Measurements from ENCODE around the gene RNASE1.
"Not testable (repeated sequence)": the region's sequence is repeated elsewhere in the genome, so short reads cannot be mapped to it uniquely, and the experiment has no call there.

RNASE1 gene

DNA sequence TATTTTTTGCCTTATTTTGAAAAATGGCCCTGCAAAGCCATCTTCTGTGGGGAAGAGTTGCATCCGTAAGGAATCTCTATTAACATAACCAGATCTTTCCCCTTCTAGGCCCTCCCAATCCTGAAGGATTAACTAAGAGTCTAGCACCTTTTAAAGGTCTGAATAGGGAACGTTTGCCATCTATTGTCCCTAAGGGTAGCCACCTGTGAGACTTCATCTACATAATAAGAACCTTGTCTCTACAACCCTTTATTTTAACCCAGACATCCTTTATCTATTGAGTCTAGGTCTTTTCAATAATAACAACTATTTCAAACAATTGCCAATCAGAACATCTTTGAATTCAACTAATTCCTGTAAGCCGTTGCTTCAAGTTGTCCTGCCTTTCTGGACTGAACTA lies 30.0 kb downstream of the RNASE1 start:
- Histone ChIP-seq H3K9me3 (ENCODE audit: control insufficient read depth in 2 of 2, low read length in 2 of 2) (no peaks in the 10 kb centered on the region), H3K27ac (ENCODE audit: low read length) (no peak overlapping the region), H3K4me1 (ENCODE audit: control insufficient read depth, insufficient read depth, low read length) (no peaks in the 10 kb centered on the region), H3K27me3 (ENCODE audit: control insufficient read depth in 1 of 2, insufficient read depth in 2 of 2, low read length in 2 of 2) (peaks cover 0 to 2% of the 10 kb centered on the region in 2 donors), H3K36me3 (ENCODE audit: control insufficient read depth in 2 of 2, insufficient read depth in 2 of 2, low read length in 2 of 2) (no peaks in the 10 kb centered on the region), H3K9ac (ENCODE audit: low read length in 2 of 2) (no peak overlapping the region), H3K4me3 (ENCODE audit: low read length in 2 of 2) (no peak overlapping the region)

DNA sequence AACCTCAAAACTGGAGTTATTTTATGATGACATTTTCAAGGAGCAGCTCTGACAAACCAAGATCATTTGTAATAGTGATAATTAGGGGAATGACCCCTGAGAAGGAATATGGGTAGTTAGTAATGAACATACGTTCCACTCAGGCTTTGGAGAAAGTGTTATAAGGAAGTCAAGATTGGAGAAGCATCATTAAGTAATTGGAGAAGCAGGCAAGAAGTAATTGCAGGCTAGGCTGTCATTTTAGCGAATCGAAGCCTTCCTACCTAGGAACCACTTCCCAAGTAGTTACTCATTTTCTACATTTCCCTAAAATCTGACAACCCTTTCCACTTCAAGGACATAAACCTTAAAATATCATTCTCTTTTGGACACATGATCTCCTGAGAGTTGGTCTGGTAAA lies 33.2 kb downstream of the RNASE1 start:
- H3K36me3 ChIP-seq (ENCODE audit: control insufficient read depth in 2 of 2, insufficient read depth in 2 of 2, low read length in 2 of 2), result no peaks in the 10 kb centered on the region
- H3K27ac ChIP-seq (ENCODE audit: low read length), result no peak overlapping the region
- H3K27me3 ChIP-seq (ENCODE audit: control insufficient read depth in 1 of 2, insufficient read depth in 2 of 2, low read length in 2 of 2), result peaks cover 0 to 2% of the 10 kb centered on the region in 2 donors
- H3K9ac ChIP-seq (ENCODE audit: low read length in 2 of 2), result no peak overlapping the region
- no peak overlapping the region for H3K4me3 ChIP-seq (ENCODE audit: low read length in 2 of 2)
- H3K9me3 ChIP-seq (ENCODE audit: control insufficient read depth in 2 of 2, low read length in 2 of 2), result peaks cover 0 to 3% of the 10 kb centered on the region in 2 donors
- no peaks in the 10 kb centered on the region for H3K4me1 ChIP-seq (ENCODE audit: control insufficient read depth, insufficient read depth, low read length)

- Histone ChIP-seq H3K27me3 (ENCODE audit: control insufficient read depth in 1 of 2, insufficient read depth in 2 of 2, low read length in 2 of 2) (peaks cover 0 to 2% of the 10 kb centered on the region in 2 donors), H3K4me1 (ENCODE audit: control insufficient read depth, insufficient read depth, low read length) (no peaks in the 10 kb centered on the region), H3K9me3 (ENCODE audit: control insufficient read depth in 2 of 2, low read length in 2 of 2) (peaks cover 0 to 3% of the 10 kb centered on the region in 2 donors), H3K27ac (ENCODE audit: low read length) (no peak overlapping the region), H3K36me3 (ENCODE audit: control insufficient read depth in 2 of 2, insufficient read depth in 2 of 2, low read length in 2 of 2) (no peaks in the 10 kb centered on the region), H3K4me3 (ENCODE audit: low read length in 2 of 2) (no peak overlapping the region), H3K9ac (ENCODE audit: low read length in 2 of 2) (no peak overlapping the region)
Measured at GRCh38 chr14:20768593-20768892, 34.1 kb downstream of the RNASE1 start.

- peaks cover 3% of the 10 kb centered on the region in 2 donors for H3K9me3 ChIP-seq (ENCODE audit: control insufficient read depth in 2 of 2, low read length in 2 of 2)
- no peaks in the 10 kb centered on the region for H3K4me1 ChIP-seq (ENCODE audit: control insufficient read depth, insufficient read depth, low read length)
- no peak overlapping the region for H3K4me3 ChIP-seq (ENCODE audit: low read length in 2 of 2)
- no peaks in the 10 kb centered on the region for H3K36me3 ChIP-seq (ENCODE audit: control insufficient read depth in 2 of 2, insufficient read depth in 2 of 2, low read length in 2 of 2)
- no peak overlapping the region for H3K27ac ChIP-seq (ENCODE audit: low read length)
- H3K9ac ChIP-seq (ENCODE audit: low read length in 2 of 2), result no peak overlapping the region
- H3K27me3 ChIP-seq (ENCODE audit: control insufficient read depth in 1 of 2, insufficient read depth in 2 of 2, low read length in 2 of 2), result no peaks in the 10 kb centered on the region
Measured at GRCh38 chr14:20760950-20761349, 41.7 kb downstream of the RNASE1 start.

GRCh38 chr14:20759465-20759864 lies 43.2 kb downstream of the RNASE1 start:
- H3K27me3 ChIP-seq (ENCODE audit: control insufficient read depth in 1 of 2, insufficient read depth in 2 of 2, low read length in 2 of 2); H3K4me1 ChIP-seq (ENCODE audit: control insufficient read depth, insufficient read depth, low read length); H3K27ac ChIP-seq (ENCODE audit: low read length); H3K9me3 ChIP-seq (ENCODE audit: control insufficient read depth in 2 of 2, low read length in 2 of 2); H3K36me3 ChIP-seq (ENCODE audit: control insufficient read depth in 2 of 2, insufficient read depth in 2 of 2, low read length in 2 of 2); H3K4me3 ChIP-seq (ENCODE audit: low read length in 2 of 2); H3K9ac ChIP-seq (ENCODE audit: low read length in 2 of 2): not testable (repeated sequence)

DNA sequence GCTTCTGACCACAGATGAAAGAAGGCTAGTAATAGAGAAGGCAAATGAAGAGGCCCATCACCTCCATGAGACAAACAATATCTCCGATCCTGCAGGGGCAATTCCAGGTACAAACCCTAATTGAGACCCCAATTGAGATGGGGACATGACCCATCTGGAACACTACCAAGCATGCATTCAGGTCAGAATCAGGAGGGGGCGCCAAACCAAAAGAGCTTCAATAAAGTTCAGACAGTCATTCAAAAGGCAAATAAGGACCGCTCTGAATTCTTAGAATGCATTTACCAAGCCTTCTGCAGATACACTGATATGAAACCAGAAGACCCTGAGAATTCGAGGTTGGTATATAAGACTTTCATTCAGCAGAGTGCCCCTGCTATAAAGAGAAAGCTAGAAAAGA lies 44.7 kb downstream of the RNASE1 start:
- no peak overlapping the region for H3K4me3 ChIP-seq (ENCODE audit: low read length in 2 of 2)
- no peaks in the 10 kb centered on the region for H3K36me3 ChIP-seq (ENCODE audit: control insufficient read depth in 2 of 2, insufficient read depth in 2 of 2, low read length in 2 of 2)
- H3K9ac ChIP-seq (ENCODE audit: low read length in 2 of 2), result no peak overlapping the region
- H3K27ac ChIP-seq (ENCODE audit: low read length), result no peak overlapping the region
- no peaks in the 10 kb centered on the region for H3K27me3 ChIP-seq (ENCODE audit: control insufficient read depth in 1 of 2, insufficient read depth in 2 of 2, low read length in 2 of 2)
- no peaks in the 10 kb centered on the region for H3K4me1 ChIP-seq (ENCODE audit: control insufficient read depth, insufficient read depth, low read length)
- peaks cover 2 to 3% of the 10 kb centered on the region in 2 donors for H3K9me3 ChIP-seq (ENCODE audit: control insufficient read depth in 2 of 2, low read length in 2 of 2)

- no peak overlapping the region for H3K9ac ChIP-seq (ENCODE audit: low read length in 2 of 2)
- H3K9me3 ChIP-seq (ENCODE audit: control insufficient read depth in 2 of 2, low read length in 2 of 2), result peaks cover 9 to 12% of the 10 kb centered on the region in 2 donors
- no peak overlapping the region for H3K27ac ChIP-seq (ENCODE audit: low read length)
Measured at GRCh38 chr14:20755037-20755436, 47.6 kb downstream of the RNASE1 start.

DNA sequence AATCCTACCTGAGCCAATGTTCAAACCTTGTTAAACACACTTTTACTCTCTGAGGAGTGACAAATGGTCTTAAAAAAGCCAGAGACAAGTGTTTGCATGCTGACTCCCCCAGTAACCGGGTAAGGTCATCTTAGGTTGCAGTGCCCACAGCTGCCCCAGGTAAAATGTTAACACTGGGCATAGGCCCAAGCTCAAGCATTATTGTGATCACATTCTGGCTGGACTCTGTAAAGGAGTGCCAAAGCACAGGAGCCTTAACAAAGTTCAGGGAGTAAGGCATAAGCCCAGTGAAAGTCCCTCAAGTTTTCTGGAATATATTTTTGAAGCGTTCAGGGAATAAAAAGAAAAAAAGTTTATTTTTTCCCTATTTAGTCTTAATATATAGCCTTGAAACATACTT lies 48.3 kb downstream of the RNASE1 start:
- Histone ChIP-seq H3K27me3 (ENCODE audit: control insufficient read depth in 1 of 2, insufficient read depth in 2 of 2, low read length in 2 of 2) (no peaks in the 10 kb centered on the region), H3K9me3 (ENCODE audit: control insufficient read depth in 2 of 2, low read length in 2 of 2) (peaks cover 9 to 12% of the 10 kb centered on the region in 2 donors), H3K9ac (ENCODE audit: low read length in 2 of 2) (no peak overlapping the region), H3K27ac (ENCODE audit: low read length) (no peak overlapping the region), H3K36me3 (ENCODE audit: control insufficient read depth in 2 of 2, insufficient read depth in 2 of 2, low read length in 2 of 2) (no peaks in the 10 kb centered on the region), H3K4me3 (ENCODE audit: low read length in 2 of 2) (no peak overlapping the region), H3K4me1 (ENCODE audit: control insufficient read depth, insufficient read depth, low read length) (no peaks in the 10 kb centered on the region)

More at GRCh38 chr14:20755037-20755436, 47.6 kb downstream of the RNASE1 start:
- H3K27me3 ChIP-seq (ENCODE audit: control insufficient read depth in 1 of 2, insufficient read depth in 2 of 2, low read length in 2 of 2), result no peaks in the 10 kb centered on the region
- H3K4me3 ChIP-seq (ENCODE audit: low read length in 2 of 2), result no peak overlapping the region
- H3K4me1 ChIP-seq (ENCODE audit: control insufficient read depth, insufficient read depth, low read length), result no peaks in the 10 kb centered on the region
- H3K36me3 ChIP-seq (ENCODE audit: control insufficient read depth in 2 of 2, insufficient read depth in 2 of 2, low read length in 2 of 2), result no peaks in the 10 kb centered on the region

- peaks cover 9 to 12% of the 10 kb centered on the region in 2 donors for H3K9me3 ChIP-seq (ENCODE audit: control insufficient read depth in 2 of 2, low read length in 2 of 2)
- H3K4me1 ChIP-seq (ENCODE audit: control insufficient read depth, insufficient read depth, low read length), result no peaks in the 10 kb centered on the region
- no peaks in the 10 kb centered on the region for H3K36me3 ChIP-seq (ENCODE audit: control insufficient read depth in 2 of 2, insufficient read depth in 2 of 2, low read length in 2 of 2)
- no peak overlapping the region for H3K4me3 ChIP-seq (ENCODE audit: low read length in 2 of 2)
- H3K27me3 ChIP-seq (ENCODE audit: control insufficient read depth in 1 of 2, insufficient read depth in 2 of 2, low read length in 2 of 2), result no peaks in the 10 kb centered on the region
- H3K27ac ChIP-seq (ENCODE audit: low read length), result no peak overlapping the region
- H3K9ac ChIP-seq (ENCODE audit: low read length in 2 of 2), result no peak overlapping the region
Measured at GRCh38 chr14:20751963-20752562, 50.6 kb downstream of the RNASE1 start.
